Measurements from ENCODE around the gene TM4SF1.

The TM4SF1 gene

DNA sequence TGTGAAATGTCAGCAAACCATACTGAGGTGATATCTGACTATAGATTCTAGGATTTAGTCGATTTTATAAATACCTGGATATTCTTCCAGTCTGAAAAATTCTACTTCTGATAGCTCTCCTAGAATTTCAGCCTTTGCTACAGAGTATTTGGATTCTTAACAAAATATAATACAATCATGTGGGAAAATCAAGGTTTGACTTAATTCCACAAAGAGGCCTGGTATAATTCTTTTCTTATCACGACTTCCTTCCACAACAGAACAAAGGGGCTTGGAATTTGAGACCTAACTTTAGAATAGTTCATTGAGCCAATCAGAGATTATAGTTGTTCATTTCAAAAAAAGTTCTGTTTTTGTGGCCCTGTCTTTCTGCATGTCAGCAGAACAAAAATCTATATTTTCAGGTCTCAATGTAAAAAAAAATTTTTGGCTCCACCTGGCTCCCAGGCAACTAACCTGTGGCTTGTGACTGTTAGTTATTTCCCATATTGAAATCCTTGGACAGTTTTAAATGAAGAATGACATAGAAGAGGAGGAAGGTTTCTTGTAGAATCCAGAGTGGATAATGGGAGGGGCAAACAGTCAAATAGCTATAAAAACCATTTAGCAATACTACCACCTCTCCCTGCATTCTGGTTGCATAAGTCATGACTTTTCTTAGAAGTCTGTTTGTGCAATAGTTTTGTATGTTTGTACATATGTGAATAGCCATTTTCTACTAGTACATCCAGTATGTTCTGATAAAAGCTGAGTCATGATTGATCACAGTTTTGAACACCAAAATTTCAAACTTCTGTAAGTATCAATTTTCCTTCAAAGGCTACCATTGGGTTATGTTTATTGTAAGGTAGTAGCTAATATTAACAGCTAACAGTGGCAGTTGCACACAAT lies 4.0 kb downstream of the TM4SF1 start:
- no peak for DNase-seq

DNA sequence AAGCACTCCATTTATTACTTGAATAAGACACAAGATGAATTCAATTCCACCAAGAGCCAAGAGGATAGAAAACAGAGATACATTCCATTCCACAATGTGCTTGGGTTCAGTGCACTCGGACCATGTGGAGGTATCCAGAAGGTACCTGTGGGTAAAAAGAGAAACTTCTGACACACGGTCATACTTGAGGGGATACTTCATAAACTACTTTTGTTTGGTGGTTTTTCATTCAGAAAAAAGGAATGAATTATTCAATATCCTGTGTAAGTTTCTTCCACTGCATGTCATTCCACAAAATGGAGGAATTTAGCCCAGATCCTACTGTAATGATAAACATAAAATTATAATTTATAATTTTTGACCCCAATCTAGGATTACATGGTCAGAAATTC lies 5.7 kb downstream of the TM4SF1 start:
- DNase-seq, result no peak

- peak in 1 of 2 donors; percentile 36 for DNase-seq
Measured at GRCh38 chr3:149371001-149371722, 6.3 kb downstream of the TM4SF1 start.

- DNase-seq, result no peak
Measured at GRCh38 chr3:149369991-149370866, 7.2 kb downstream of the TM4SF1 start.

DNA sequence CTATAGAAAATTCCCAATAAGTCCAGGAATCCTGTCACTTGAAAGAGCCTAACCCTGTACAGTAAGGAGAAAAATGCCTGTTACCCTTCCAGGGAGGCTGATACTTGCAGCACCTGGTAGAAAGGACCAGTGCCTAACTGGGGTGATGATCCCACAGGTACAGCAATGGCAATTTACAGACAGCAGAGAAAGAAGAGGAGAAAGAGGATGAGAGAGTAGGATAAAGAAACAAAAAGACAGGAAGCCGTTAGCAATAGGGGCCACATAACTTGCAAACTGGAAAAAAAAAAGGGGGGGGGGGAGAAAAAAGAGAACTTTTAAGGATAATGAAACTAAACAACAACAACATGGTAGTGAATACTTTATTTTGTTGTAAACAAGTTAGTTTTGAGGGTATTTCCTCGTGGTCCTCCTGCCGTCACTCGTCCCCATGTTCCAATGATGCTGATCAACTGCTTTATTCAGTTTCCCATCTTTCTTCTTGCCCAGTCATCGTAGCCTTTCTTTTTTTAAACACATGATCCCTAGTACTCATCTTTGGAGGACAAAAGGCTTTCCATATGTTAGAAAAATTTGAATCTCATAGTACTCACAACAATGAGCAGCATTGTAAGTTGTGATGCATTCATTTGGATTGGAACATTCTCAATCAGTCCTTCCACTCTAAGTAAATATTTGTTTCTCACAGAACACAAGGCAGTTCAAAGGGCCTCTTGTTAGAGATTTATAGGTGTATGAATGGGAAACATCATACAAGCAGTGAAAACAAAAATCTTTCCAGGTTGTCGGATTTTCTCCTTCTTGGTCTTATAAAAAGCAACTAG lies 8.6 kb downstream of the TM4SF1 start:
- no peak for DNase-seq

- no peak for DNase-seq
Measured at GRCh38 chr3:149368201-149368673, 9.2 kb downstream of the TM4SF1 start.

DNA sequence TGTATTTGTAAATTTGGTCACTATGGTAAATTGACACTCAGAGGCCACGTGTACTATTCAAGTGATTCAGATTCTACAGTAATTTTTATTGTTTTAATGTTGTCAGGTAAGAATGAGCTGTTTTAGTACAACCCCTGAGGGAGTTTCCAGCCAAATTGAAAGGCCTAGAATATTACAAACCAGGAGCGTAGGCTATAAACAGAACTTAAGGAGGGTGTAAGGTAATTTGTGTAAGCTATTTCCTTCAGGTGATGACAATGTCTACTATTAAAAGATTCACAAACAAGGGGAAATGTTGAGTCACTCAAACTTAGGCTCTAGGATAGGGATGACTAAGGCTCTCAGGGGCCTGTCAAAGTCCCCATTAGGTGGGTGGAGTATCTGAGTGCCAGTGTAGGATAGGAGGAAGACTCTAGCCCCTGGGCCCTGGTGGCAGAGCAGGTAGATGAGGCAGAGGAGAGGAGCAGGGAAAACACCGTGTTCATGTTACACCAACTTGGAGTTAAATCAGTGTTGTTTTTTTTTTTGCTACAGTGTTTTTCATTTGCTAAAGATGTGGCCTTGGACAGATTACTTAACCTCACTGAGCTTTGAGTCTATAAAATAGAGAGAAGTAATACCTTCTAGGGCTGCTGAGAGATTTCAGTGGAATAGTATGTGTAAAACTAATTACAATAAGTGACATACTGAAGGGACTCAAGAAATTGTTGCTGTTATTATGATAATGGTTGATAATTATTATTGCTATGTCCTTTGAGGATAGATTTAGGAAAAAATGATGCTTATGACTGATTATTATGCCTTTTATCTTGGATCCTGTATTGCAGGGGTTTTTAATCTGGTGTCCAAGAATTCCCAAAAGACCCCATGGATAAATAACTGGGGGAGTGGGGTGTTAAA lies 10.3 kb downstream of the TM4SF1 start:
- peak in 1 of 2 donors; percentile 86 for DNase-seq

- no peak for DNase-seq
Measured at GRCh38 chr3:149366031-149366430, 11.4 kb downstream of the TM4SF1 start.

DNA sequence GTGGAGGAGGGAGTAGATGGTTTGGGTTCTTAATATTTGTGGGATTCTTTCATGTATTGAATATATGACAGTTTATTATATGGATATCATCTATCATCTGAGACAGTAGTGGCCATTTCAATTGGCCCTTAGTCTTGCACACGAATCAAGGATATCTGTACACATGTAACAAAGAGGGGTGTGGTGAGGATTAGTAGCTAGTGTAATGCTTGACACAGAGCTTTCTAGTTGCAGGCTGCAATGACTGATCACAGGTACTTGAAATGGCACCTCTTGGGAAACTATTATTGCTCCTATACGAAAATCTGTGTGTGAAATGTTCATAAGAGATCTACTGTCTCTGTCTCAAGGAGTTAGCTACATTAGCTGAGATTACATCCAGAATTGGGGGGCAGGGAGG lies 12.8 kb downstream of the TM4SF1 start:
- no peak for DNase-seq

DNA sequence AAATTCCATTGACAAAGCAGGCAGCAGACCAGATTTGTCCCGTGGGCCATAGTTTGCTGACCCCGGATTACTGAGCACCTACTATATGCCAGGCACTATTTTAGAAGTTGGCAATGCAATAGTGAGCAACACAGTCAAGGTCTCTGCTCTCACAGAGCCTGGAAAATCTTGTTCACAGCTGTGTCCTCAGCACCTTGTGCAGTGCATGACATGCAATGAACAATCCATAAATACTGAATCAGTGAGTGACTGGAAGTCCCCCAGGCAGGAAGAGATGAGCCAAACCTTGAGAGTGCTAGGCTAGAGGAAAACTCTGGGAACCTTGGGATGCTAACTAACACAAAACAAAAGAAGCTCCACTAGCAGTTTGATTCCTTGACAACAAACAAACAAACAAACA lies 14.4 kb downstream of the TM4SF1 start:
- DNase-seq, result no peak

DNA sequence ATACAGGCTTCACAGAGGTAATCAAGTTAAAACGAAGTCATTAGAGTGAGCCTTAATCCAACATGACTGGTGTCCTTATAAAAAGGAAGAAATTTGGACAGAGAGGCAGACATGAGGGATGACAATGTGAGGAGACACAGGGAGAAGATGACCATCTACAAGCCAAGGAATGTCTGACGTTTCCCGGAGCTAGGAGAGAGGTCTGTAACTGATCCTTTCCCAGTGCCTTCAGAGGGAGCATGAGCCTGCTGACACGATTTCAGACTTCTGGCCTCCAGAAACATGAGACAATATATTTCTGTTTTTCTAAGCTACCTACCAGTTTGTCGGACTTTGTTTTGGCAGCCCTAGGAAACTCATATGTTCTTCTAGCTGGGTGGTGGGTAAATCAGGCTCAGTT lies 15.1 kb downstream of the TM4SF1 start:
- no peak for DNase-seq

GRCh38 chr3:149356630-149357029 lies 20.8 kb downstream of the TM4SF1 start:
- DNase-seq, result no peak

DNA sequence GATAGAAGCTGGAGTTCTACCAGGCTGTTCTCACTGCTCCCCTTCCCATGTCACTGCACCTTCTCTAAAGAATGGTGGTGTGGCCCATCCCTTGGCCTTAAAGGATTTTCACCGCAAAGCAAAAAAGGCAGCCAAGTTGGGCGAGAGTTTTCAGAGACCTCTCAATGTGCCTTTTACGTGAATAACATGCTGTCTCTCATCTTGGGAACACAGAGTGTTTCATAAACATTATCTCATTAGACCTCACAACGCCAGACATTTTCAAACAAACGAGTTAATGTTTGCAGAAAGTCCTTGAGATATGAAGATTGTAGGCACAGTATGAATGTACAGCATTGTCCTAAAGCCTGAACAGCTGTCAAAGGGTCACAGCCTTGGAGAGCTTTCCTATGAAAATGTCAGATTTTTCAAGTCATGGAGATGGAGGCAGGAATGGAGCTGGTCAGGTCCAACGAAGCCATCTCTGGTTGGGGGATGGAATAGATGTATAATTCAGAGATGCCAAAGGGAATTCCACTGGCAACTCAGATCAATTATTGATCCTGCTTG lies 21.3 kb downstream of the TM4SF1 start:
- no peak for DNase-seq

DNA sequence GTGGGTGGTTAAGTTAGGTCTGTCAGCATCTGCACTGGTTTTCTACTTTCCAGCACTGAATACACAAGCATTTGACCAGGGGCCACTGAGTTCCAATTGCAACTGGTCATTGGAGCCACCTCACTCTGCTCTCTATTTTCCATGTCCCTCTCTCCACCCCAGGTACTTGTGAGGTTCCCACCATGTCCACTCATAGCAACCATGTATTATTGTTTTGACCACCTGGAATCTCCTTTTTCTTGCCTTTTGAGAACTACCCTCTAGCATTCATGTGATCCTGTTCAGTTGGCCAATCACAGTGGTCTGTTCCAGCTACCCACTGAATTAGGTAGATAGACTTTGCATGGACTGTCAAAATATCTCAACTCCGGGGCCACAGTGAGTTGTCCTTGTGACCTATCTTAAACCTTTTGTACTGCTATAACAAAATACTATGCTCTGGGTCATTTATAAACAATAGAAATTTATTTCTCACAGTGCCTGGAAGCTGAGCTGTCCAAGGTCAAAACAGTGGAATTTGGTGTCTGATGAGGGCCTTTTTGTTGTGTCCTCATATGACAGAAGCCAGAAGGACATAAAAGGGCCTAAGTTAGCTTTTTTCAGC lies 23.8 kb downstream of the TM4SF1 start:
- DNase-seq, result no peak

DNA sequence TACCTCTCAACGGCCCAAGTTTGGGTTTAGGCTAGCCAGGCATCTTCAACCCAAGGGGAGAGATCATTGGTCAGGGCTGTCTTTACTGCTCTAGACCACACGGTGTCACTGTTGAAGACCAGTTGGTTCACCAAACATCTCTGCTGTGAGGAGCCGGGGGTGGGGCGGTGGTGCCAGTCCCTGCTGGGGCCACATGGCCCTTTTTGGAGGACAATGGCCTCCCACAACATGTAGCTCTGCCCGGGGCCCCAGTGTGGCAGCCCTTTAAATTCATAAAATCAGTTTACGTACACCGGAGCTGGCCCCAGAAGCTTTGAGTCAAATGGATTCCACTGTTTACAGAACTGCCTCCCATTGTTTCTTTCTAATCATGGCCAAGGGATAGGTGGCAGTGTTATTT lies 24.9 kb downstream of the TM4SF1 start:
- DNase-seq, result peak in 1 of 2 donors; percentile 38

DNA sequence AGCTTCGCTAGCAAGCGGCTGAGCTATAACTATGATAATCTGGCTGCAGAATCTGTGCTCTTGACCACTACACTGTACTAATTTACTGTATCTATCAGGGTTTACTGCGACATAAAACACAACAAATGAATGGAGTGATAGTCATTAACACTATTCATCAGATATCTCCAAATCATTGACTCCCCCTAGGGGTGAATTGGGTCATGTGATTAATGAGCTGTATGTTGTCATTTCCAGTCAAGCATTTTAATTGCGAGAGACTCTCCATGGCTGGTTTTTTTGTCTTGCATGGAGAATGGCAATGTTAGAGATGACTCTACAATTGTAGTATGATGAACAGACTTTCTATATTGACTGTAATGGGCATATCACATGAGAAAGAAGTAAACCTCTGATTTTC lies 33.5 kb downstream of the TM4SF1 start:
- DNase-seq, result no peak

DNA sequence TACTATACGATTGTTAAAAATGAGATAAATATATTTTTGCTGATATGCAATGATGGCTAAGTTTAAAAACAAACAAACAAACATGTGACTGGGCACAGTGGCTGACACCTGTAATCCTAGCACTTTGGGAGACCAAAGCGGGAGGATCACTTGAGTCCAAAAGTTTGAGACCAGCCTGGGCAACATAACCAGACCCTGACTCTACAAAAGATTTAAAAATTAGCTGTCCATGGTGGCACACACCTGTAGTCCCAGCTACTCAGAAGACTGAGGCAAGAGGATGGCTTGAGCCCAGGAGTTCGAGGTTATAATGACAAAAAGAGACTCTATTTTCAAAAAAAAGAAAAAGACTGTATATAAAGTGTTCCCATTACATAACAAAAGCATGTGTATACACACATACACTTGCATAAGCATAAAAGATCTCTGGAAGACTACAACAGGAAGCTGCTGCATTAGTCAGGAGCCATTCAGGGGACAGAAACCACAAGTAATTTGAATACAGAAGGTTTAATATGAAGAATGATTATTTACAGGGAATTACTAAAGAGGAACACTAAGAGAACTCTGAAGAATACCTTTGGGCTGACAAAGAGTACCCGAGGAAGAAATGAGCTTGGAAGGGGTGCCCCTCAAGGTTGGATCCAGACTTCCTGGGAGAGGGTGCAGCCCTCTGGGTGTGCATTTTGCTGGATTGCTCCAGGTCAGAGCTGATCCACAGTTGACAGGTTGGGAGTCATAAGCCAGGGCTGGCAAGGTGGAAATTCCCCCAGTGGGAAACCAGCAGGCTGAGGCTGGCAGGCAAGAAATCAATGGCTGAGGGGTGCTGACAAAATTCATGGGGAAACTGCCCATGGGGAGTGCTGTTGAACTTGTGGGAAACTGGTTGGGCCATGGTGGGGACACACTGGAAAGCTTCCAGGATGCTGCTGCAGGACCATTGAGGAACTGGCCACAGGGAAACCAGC lies 34.8 kb downstream of the TM4SF1 start:
- peak; percentile 20 to 85 for DNase-seq

DNA sequence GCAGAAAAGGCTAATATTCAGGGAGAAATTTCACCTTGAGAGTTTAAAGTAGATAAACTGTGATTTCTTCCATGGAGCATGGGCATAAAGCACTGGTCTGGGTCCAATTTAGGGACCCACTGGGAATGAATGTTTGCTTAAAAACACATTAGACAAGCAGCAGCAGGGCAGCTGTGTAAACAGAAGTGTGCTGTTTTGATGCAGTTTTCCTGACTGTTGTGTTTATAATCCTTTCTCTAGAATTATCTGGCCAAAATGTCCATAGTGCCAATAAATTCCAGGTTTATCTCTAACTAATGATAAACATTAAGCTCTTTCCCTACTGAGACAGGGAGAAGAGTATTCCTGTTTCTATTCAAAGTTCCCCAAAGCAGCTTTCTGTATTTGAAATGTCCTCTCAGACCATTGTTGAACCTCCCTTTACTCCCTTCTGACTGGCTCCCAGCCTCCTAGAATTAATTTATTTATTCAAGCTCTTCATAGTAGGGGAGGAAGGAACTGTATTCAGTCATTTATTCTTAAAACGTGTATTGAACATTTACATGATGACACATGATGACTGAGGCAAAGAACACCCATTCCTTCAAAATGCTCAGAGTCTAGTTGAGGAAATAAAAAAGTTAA lies 37.0 kb downstream of the TM4SF1 start:
- DNase-seq, result peak in 1 of 2 donors; percentile 7

DNA sequence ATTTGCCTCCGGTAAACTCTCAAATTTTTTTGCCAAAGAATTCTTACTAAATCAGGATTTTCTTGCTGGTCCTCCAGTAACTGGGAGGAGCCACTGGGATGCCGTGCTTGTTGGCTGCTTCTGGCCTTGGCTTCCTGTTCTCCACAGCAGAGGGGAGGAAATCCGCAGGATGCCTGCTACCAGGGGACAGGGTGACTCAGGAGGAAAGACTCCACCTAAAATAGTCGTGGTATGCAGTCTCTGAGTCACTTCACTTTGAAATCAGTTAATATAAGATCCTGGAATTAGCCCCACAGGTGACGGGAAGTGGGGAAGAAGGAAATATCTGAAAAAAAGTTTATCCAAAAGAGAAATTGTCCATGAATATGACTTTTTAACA lies 37.5 kb downstream of the TM4SF1 start:
- peak; percentile 4 to 92 for DNase-seq
